HG02840 (cell line): ENCODE measurements around the gene TET1.
"Not testable (repeated sequence)": the region's sequence is repeated elsewhere in the genome, so short reads cannot be mapped to it uniquely, and the experiment has no call there.

Source experiments
- ATAC-seq: cut with Tn5 transposase; IDR thresholded peaks from one replicate; pipeline ENCODE4 v1.9.1; 2021; ENCODE audit warnings: mild to moderate bottlenecking, moderate library complexity, moderate number of reproducible peaks; ENCODE audit not compliant: unreplicated experiment, low FRiP score

TET1 gene

DNA sequence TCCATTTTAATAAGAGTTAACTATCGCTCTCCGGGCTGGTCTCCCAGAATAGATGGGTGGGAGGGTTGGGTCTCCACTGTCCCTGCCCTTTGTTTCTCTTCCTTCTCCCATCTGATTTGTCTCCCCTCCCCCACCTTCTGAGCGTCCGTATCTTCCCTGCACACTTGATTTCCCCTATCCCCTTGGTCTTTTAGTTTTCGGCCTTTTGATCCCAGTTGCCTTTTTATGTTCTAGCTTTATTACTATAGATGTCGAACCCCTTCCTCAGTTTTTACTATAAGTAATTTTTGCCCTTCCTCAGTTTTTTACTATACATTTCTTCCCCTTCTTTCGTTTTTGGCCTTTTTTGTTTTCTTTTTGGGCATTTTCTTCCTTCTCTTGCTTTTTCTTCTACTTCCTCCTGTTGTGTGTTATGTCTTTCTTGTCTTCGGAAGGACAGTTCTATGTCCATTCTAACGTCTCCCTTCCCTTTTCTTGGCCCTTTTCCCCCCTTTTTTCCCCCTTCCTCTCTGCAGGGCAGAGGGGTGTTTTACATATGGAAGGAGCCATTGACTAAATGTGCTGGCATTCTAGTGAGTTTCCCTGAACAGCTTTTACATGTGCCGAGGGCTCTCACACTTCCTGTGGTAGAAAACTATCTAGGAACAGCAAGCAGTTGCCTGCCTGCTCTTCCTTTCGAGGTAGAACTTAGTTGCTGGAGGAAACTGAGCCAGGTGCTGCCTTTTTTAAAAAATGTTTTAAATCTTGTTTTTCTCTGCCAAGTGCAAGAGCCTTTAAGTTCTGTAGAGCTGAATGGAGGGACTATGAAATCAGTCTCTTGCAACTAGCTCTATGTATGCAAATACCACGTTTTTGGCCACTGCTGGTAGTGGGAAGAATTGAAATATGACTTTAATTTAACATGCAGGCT, 2.8 kb downstream of the TET1 start:
- no peak for ATAC-seq

- ATAC-seq = no peak
These were observed 4.6 kb downstream of the TET1 start for GRCh38 chr10:68564712-68565111.

- ATAC-seq = no peak
These were observed 5.5 kb downstream of the TET1 start for GRCh38 chr10:68565658-68566057.

GRCh38 chr10:68566351-68566750, 6.2 kb downstream of the TET1 start:
- ATAC-seq = no peak

DNA sequence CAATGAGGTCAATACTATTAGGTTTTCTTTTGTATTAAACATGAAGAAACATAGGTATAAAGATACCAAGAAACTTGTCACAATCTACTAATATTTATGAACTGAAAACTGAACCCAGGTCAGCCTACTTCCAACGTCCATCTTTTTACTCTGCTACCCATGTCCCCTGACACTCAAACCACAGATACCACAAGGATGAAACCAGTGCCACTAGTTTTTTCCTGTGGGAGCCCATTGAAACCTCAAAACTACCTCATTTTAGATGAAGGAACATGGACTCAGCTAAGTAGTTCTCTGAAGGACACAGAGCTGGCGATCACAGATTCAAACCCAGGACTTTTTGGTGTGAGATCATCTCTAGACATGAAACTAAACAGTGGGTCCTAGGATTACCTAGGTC, 6.8 kb downstream of the TET1 start:
- no peak for ATAC-seq

GRCh38 chr10:68572151-68572550, 12.0 kb downstream of the TET1 start:
- ATAC-seq = no peak

- ATAC-seq = no peak
These were observed 13.9 kb downstream of the TET1 start for GRCh38 chr10:68574051-68574450.

GRCh38 chr10:68576118-68576517, 16.0 kb downstream of the TET1 start:
- no peak for ATAC-seq

DNA sequence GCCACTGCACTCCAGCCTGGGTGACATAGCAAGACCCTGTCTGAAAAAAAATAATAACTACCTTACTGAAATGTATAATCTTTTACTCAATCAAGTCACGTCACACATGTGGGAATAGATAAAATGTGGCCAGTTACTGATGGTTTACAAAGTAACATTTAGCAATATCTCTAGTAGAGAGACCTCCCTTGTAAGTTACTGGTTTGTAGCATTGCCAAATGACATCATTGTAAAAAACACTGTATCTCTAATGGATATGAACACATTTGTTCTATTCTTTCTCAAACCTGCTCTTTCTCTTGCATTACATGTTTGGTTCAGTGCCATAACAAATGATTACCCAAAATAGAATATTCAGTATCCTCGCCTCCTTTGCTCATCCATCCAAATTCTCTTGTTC, 18.8 kb downstream of the TET1 start:
- no peak for ATAC-seq

GRCh38 chr10:68584187-68584586, 24.1 kb downstream of the TET1 start:
- ATAC-seq = not testable (repeated sequence)

- ATAC-seq = no peak
These were observed 26.6 kb downstream of the TET1 start for GRCh38 chr10:68586606-68587305.

GRCh38 chr10:68594405-68594804, 34.3 kb downstream of the TET1 start:
- ATAC-seq = no peak

GRCh38 chr10:68595513-68595912, 35.4 kb downstream of the TET1 start:
- no peak for ATAC-seq

- no peak for ATAC-seq
These were observed 37.3 kb downstream of the TET1 start for GRCh38 chr10:68597407-68597806.

GRCh38 chr10:68598978-68599770, 39.0 kb downstream of the TET1 start:
- ATAC-seq = no peak

GRCh38 chr10:68599771-68600040, 39.6 kb downstream of the TET1 start:
- no peak for ATAC-seq

DNA sequence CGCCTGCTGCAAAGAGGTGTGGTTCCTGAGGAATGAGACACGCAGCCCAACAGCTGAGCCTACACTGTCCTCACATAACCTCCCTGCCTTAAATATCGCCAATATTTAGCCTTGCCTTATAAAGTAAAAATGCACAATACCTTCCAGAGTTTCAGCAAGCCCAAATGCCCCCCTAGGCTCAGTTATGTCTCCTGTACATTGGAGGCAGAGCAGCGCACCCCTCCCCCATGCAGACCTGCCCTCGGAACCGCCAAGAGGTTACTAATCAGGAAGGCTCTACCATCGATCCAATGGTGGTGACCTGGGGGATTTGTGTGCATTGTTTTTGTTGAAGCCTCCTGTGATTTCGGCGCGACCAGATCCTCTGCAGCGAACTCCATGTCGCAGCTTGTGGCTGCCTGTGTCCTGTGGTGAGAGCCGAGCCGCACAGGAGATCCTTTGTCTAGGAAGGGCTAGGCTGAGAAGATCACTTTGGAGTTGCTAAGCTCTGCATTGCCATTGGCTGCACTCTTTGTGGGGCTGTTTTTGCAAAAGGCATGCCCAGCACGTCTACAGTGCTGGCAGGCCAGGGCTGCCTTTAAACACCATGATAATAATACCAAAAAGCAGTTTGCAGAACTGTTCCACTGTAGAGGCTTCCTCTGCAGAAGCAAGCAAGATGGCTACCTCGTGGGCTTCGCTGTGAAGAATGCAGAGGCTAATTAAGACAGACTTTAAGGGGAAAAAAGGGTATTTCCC, 40.1 kb downstream of the TET1 start:
- peak; percentile 83 for ATAC-seq

- ATAC-seq = no peak
These were observed 41.5 kb downstream of the TET1 start for GRCh38 chr10:68601501-68602265.

- no peak for ATAC-seq
These were observed 42.3 kb downstream of the TET1 start for GRCh38 chr10:68602434-68602833.

- ATAC-seq = no peak
These were observed 43.6 kb downstream of the TET1 start for GRCh38 chr10:68603766-68604165.
